GM19324 (cell line): ENCODE data around the gene TPP2.

Experiments
- ATAC-seq: cut with Tn5 transposase; IDR thresholded peaks from one replicate; pipeline ENCODE4 v1.9.1; 2021; ENCODE audit warnings: mild to moderate bottlenecking, moderate library complexity; ENCODE audit not compliant: unreplicated experiment, low FRiP score

TPP2 gene

GRCh38 chr13:102596147-102597028 lies at the start of gene TPP2:
Gene TPP2 (plus strand): TSS chr13:102596986. CDS start chr13:102597039, 53 bp downstream.
- ATAC-seq: peak; percentile 86

DNA sequence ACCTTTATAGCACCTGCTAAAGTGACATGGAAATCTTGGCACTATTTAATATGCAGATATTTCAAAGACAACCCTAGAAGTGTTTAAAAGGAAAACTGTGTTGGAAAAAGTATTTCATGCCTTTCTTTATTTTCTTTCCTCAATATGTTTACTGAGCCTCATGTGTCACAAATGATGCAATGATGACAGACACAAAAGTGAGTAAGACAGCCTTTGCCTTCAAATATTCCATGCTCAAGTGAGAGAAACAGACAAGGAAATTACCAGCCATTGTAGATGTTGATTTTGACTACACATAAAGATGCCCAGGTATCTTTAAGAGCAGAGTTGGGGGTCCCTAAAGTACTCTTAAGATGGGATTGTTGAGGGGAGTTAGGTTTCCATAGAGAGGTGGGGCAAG lies 48.0 kb upstream of the TPP2 start:
- ATAC-seq: no peak

- ATAC-seq: no peak
Observed at GRCh38 chr13:102550507-102550906, 46.3 kb upstream of the TPP2 start.

- ATAC-seq: peak; percentile 60
Observed at GRCh38 chr13:102555914-102556553, 40.8 kb upstream of the TPP2 start.

DNA sequence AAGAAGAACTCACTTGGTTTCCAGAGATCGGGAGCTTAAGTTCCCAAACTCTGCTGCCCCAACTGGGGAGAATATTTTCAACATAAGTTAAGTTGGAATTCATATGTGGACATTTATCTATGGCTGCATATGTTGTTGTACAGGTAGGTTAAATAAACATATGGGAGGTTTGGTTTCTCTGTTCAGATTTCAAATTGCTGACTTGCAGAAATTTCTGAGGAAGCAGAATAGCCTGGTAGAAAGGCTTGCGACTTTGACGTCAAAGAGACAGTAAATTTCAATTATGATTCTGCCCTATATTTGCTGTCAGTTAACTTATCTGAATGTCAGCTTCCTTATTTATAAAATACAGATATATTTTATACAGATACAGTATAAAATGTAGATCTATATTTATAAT lies 40.0 kb upstream of the TPP2 start:
- no peak for ATAC-seq

DNA sequence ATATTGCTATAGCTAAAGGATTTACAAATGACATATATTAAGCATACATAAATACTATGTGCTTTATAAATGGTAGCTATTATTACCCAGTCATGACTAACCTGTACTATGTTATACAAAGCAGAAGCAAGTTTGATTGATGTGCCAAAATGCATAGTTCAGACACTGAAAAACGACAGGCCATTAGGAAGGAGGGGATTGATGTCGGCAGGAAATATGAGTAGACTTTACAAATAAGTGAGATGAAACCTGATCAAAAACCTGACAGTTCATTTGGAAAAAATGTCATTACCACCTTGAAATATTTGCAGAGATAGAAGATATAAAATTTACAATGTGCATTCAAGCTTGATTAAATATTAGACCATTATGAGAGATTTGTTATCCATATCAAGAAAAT lies 38.8 kb upstream of the TPP2 start:
- no peak for ATAC-seq

GRCh38 chr13:102561933-102562332 lies 34.9 kb upstream of the TPP2 start:
- no peak for ATAC-seq

- ATAC-seq: no peak
Observed at GRCh38 chr13:102563267-102563666, 33.5 kb upstream of the TPP2 start.

- no peak for ATAC-seq
Observed at GRCh38 chr13:102564564-102564963, 32.2 kb upstream of the TPP2 start.

DNA sequence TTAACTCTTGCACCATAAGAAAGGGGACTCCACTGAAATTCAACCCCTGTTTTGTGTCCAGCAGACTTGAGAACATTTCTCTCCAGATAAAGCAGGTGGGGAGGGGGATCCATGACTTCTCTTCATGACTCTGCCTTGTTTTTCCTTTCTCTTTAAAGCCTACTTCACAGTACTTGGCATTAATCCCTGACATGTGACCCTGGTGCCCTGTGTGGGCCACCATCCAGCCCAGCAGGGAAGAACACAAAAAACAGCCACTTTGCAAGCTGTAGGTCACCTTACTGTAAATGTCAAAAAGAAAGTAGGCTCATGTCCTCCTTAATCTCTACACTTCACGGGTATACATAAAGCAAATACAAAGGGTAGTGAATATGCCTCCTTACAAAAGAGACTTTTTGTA lies 30.3 kb upstream of the TPP2 start:
- ATAC-seq: no peak

DNA sequence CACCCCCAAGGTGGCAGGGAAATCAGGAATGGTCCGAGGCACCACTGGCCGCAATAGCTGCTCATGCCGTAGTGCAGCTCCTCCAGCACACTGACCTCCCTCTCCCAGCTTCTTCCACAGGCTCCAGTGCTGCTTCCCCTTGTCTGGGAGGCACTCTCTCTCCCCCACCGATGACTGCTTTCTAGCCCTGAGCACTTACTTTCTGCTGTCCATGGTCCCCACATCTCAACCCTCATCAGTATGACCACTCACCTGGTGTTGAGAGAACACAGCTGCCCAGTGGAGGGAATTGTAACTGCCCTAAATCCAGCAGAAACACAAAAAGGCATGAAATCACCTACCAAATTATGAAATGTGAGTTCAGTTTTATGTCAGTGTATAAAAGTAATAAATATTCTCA lies 28.9 kb upstream of the TPP2 start:
- ATAC-seq: no peak

GRCh38 chr13:102569488-102569887 lies 27.3 kb upstream of the TPP2 start:
- no peak for ATAC-seq

DNA sequence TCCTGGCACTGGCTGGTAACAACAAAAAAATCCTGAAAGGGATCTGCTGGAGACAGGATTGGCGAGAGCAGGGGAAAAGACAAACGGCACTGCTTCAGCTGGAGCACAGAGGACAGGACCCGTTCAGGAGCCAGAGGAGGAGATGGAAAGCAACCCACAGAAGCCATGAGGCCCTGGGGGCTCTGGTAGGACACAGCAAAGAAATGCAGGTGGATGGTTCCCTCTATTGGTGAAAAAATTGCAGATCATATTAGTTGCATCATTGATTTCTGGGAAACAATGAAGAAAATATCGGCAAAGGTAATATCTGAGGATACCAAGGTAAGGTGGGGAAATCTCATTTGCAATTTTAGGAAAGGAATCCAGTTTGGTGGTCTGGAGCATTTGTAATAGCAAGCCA lies 25.7 kb upstream of the TPP2 start:
- ATAC-seq: no peak

- no peak for ATAC-seq
Observed at GRCh38 chr13:102572323-102572722, 24.5 kb upstream of the TPP2 start.

DNA sequence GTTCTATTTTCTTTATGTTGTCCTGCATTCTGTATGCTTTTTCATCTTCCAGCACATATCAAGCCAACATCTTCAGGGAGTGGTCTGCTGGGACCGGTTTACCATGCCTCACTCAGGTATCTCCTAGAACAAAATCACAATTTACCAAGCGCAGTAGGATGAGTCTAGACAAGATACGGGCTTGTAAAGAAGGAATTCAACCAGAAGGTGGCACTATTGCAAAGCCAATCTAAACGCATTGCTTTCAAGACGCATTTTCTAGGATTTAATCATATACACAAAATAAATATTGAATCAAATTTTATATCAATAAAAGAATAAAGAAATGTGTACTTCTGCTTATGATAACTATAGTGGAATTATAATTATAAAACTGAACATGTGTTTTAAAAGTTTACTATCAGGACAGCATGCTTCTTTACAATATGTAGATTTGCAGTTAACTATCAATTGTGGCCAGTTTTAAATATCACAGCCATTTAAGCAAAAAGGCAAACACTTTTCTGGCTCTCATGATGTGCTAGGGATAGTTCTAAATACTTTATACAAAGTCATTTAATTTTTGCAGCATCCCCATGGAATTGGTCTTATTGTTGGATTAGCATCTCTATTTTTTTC lies 16.1 kb upstream of the TPP2 start:
- no peak for ATAC-seq

DNA sequence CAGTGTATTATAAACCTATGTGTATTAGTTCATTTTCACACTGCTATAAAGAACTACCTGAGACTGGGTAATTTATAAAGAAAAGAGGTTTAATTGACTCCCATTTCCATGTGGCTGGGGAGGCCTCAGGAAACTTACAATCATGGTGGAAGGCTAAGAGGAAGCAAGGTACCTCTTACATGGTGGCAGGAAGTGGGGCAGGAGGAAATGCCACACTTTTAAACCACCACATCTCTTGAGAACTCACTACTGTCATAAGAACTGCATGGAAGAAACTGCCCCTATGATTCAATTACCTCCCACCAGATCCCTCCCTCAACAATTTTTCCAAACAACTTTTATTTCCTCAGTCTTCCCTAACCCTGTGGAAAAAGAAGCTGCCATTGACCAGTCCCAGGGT lies 14.5 kb upstream of the TPP2 start:
- ATAC-seq: no peak

DNA sequence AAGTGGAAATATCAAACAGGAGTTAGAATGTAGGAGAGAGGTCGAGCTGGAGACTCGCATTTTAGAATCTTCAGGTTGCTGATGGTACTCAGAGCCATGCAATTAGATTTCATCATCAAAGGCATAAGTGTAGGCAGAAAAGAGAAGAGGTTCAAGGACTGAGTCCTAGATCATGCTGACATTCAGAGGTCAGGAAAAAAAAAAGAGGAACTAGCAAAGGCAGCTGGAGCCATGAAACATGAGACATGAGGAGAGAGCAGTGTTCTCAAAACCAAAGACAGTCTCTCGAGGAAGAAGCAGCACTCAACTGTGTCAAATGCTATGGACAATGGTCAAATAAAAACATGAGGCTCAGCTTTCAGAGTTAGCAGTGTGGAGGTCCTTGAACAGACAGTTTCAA lies 12.4 kb upstream of the TPP2 start:
- ATAC-seq: no peak

- ATAC-seq: no peak
Observed at GRCh38 chr13:102586615-102587014, 10.2 kb upstream of the TPP2 start.

- no peak for ATAC-seq
Observed at GRCh38 chr13:102587916-102588315, 8.9 kb upstream of the TPP2 start.

- no peak for ATAC-seq
Observed at GRCh38 chr13:102589301-102589822, 7.4 kb upstream of the TPP2 start.
